ENCODE data around the gene KCNIP4. TPM values are rescaled to one million over a fixed set of nuclear protein-coding genes. Genes with fewer than 3 reads are reported as not detected.

KCNIP4 gene
- total and polyA plus RNA-seq, 2 donors (not counting 1 experiment from before 2014, with no cell fraction given), result not detected

- Histone ChIP-seq H3K27ac (ENCODE audit: low read length in 2 of 2) (no peak overlapping the region), H3K4me2 (replicated peaks; ENCODE audit: low read depth, low read length, poor library complexity, severe bottlenecking) (no peak overlapping the region), H3K9ac (ENCODE audit: low read length) (no peak overlapping the region), H3K36me3 (replicated peaks in 1 of 2; ENCODE audit: control extremely low read depth in 1 of 2, control insufficient read depth in 1 of 2, extremely low read depth in 1 of 2, insufficient read depth in 2 of 2, low read length in 1 of 2) (no peaks in the 10 kb centered on the region), H2AFZ (ENCODE audit: insufficient read depth, low read depth, low read length, poor library complexity, severe bottlenecking) (no peak overlapping the region), H3K27me3 (replicated peaks in 1 of 4; ENCODE audit: control extremely low read depth in 1 of 4, control insufficient read depth in 3 of 4, insufficient read depth in 4 of 4, low read length in 3 of 4) (peaks cover 0 to 16% (median 0%) of the 10 kb centered on the region in 4 experiments), H3K4me1 (ENCODE audit: control insufficient read depth in 2 of 2, insufficient read depth in 2 of 2, low read length in 2 of 2) (no peaks in the 10 kb centered on the region), H4K20me1 (ENCODE audit: control insufficient read depth, insufficient read depth, low read length, poor library complexity, severe bottlenecking) (no peaks in the 10 kb centered on the region), H3K9me3 (ENCODE audit: control extremely low read depth in 1 of 3, control insufficient read depth in 2 of 3, insufficient read depth in 1 of 3, low read length in 2 of 3) (peaks cover 0 to 10% (median 0%) of the 10 kb centered on the region in 3 donors), H3K4me3 (ENCODE audit: control extremely low read depth in 1 of 5, extremely low read depth in 1 of 5, insufficient read depth in 1 of 5, low read depth in 2 of 5, low read length in 4 of 5) (no peak overlapping the region), H3K79me2 (ENCODE audit: control insufficient read depth, insufficient read depth, low read length) (no peaks in the 10 kb centered on the region)
- POLR2A ChIA-PET, result no interaction called here
- ATAC-seq (ENCODE audit: low read depth) (no peak), DNase-seq (no peak)
- Mint-ChIP-seq H3K27me3 (peaks cover 10% of the 10 kb centered on the region), H3K4me3 (no peak overlapping the region), H3K9me3 (ENCODE audit: insufficient read depth) (no peaks in the 10 kb centered on the region), H3K4me1 (no peaks in the 10 kb centered on the region), H3K27ac (no peak overlapping the region)
- 20% methylated on average over 1 of the region's 3 CpGs for WGBS (ENCODE audit: insufficient coverage)
- TF ChIP-seq CTCF (IDR thresholded peaks at IDR 0.05), result no peak
- TF ChIP-seq EZH2 (IDR thresholded peaks at IDR 0.05; ENCODE audit: borderline replicate concordance, insufficient read depth, low read depth, low read length, poor library complexity, severe bottlenecking), result no peak
- CTCF ChIA-PET, result no interaction called here
- intact Hi-C loops (cut with micrococcal nuclease), result no loop called here
Observed at GRCh38 chr4:21952549-21952948, 4.0 kb upstream of the KCNIP4 start.

GRCh38 chr4:21949073-21949457 is 493 bp upstream of the KCNIP4 start:
- no peak overlapping the region for H2AFZ ChIP-seq (ENCODE audit: insufficient read depth, low read depth, low read length, poor library complexity, severe bottlenecking)
- Mint-ChIP-seq H3K4me1 (no peaks in the 10 kb centered on the region), H3K4me3 (no peak overlapping the region), H3K27me3 (peaks cover 19% of the 10 kb centered on the region), H3K9me3 (ENCODE audit: insufficient read depth) (no peaks in the 10 kb centered on the region), H3K27ac (no peak overlapping the region)
- CTCF ChIA-PET, result no interaction called here
- no peaks in the 10 kb centered on the region for H3K36me3 ChIP-seq (replicated peaks in 1 of 2; ENCODE audit: control extremely low read depth in 1 of 2, control insufficient read depth in 1 of 2, extremely low read depth in 1 of 2, insufficient read depth in 2 of 2, low read length in 1 of 2)
- H3K9ac ChIP-seq (ENCODE audit: low read length), result no peak overlapping the region
- peaks cover 0 to 13% (median 0%) of the 10 kb centered on the region in 3 donors for H3K9me3 ChIP-seq (ENCODE audit: control extremely low read depth in 1 of 3, control insufficient read depth in 2 of 3, insufficient read depth in 1 of 3, low read length in 2 of 3)
- no peaks in the 10 kb centered on the region for H3K79me2 ChIP-seq (ENCODE audit: control insufficient read depth, insufficient read depth, low read length)
- H3K27me3 ChIP-seq (replicated peaks in 1 of 4; ENCODE audit: control extremely low read depth in 1 of 4, control insufficient read depth in 3 of 4, insufficient read depth in 4 of 4, low read length in 3 of 4), result peaks cover 0 to 20% (median 0%) of the 10 kb centered on the region in 4 experiments
- no peaks in the 10 kb centered on the region for H4K20me1 ChIP-seq (ENCODE audit: control insufficient read depth, insufficient read depth, low read length, poor library complexity, severe bottlenecking)
- POLR2A ChIA-PET, result no interaction called here
- no peak for TF ChIP-seq CTCF (IDR thresholded peaks at IDR 0.05)
- no peak for TF ChIP-seq EZH2 (IDR thresholded peaks at IDR 0.05; ENCODE audit: borderline replicate concordance, insufficient read depth, low read depth, low read length, poor library complexity, severe bottlenecking)
- WGBS (ENCODE audit: insufficient coverage), result 13% methylated on average over 25 of the region's 26 CpGs
- no peak overlapping the region for H3K4me2 ChIP-seq (replicated peaks; ENCODE audit: low read depth, low read length, poor library complexity, severe bottlenecking)
- DNase-seq (no peak), ATAC-seq (ENCODE audit: low read depth) (no peak)
- no peak overlapping the region for H3K4me3 ChIP-seq (ENCODE audit: control extremely low read depth in 1 of 5, extremely low read depth in 1 of 5, insufficient read depth in 1 of 5, low read depth in 2 of 5, low read length in 4 of 5)
- no peak overlapping the region for H3K27ac ChIP-seq (ENCODE audit: low read length in 2 of 2)
- no peaks in the 10 kb centered on the region for H3K4me1 ChIP-seq (ENCODE audit: control insufficient read depth in 2 of 2, insufficient read depth in 2 of 2, low read length in 2 of 2)
- intact Hi-C loops (cut with micrococcal nuclease), result no loop called here
